ENCODE results near the gene RRP8. TPM values are rescaled to one million over a fixed set of nuclear protein-coding genes. Genes with fewer than 3 reads are reported as not detected.
A peak's percentile ranks its signal among the peaks of the same experiment; 100 is the strongest.

The RRP8 gene
- total RNA-seq, 1 experiment from 2014 or later = 16.0 TPM

- peak overlapping the region; percentile 83 to 88 for H3K4me3 Mint-ChIP-seq
- H3K79me2 ChIP-seq (ENCODE audit: insufficient read depth, low read length) = no peaks in the 10 kb centered on the region
- peaks cover 24% of the 10 kb centered on the region in 2 experiments for H3K4me1 Mint-ChIP-seq
- no peaks in the 10 kb centered on the region; the same call in 1 of the 2 replicates for H3K4me1 ChIP-seq (ENCODE audit: insufficient read depth, low read length)
- no peaks in the 10 kb centered on the region; the same call in 1 of the 2 replicates for H3K27me3 Mint-ChIP-seq (ENCODE audit: low read depth)
- peaks cover 12% of the 10 kb centered on the region for H3K23me2 ChIP-seq (ENCODE audit: insufficient read length, low read depth, low read length, poor library complexity, severe bottlenecking)
- no peaks in the 10 kb centered on the region for H3K9me3 Mint-ChIP-seq
- H2BK12ac ChIP-seq (ENCODE audit: insufficient read length, low read depth, low read length) = no peak overlapping the region
- WGBS (ENCODE audit: extremely low coverage, insufficient read length, low lambda C conversion rate) = no CpG with 5 or more reads among the region's 6 CpGs
- peak overlapping the region; percentile 75 for H3K4me2 ChIP-seq (ENCODE audit: insufficient read depth, insufficient read length, low read length)
- no peak overlapping the region for H4K91ac ChIP-seq (ENCODE audit: insufficient read length, low read depth, low read length)
- no peak overlapping the region for H3K14ac ChIP-seq (ENCODE audit: insufficient read depth, low read length)
- H4K5ac ChIP-seq (ENCODE audit: insufficient read length, low read depth, low read length) = no peak overlapping the region
- no peak overlapping the region for H3K18ac ChIP-seq (ENCODE audit: insufficient read length, low read depth, low read length)
- TF ChIP-seq CTCF (conservative IDR thresholded peaks at IDR 0.05) = no peak
- H3K27ac ChIP-seq (ENCODE audit: insufficient read length, low read depth, low read length) = no peak overlapping the region
- H2BK15ac ChIP-seq (ENCODE audit: low read depth, low read length) = no peak overlapping the region
- H3K4ac ChIP-seq (ENCODE audit: low read depth, low read length) = no peak overlapping the region
- no peak overlapping the region for H2BK20ac ChIP-seq (ENCODE audit: low read depth, low read length, poor library complexity, severe bottlenecking)
- H2AFZ ChIP-seq (ENCODE audit: low read length) = no peak overlapping the region
- H3K27me3 ChIP-seq (ENCODE audit: insufficient read depth, low read length) = no peaks in the 10 kb centered on the region
- no peaks in the 10 kb centered on the region for H4K20me1 ChIP-seq (ENCODE audit: control insufficient read depth, insufficient read depth, insufficient read length)
- no peak overlapping the region for H2BK120ac ChIP-seq (ENCODE audit: low read depth, low read length, poor library complexity, severe bottlenecking)
- H4K8ac ChIP-seq (replicated peaks; ENCODE audit: insufficient read length, low read depth, low read length) = no peak overlapping the region
- peak; percentile 26 for DNase-seq
- peaks cover 32 to 55% (median 54%) of the 10 kb centered on the region in 3 experiments; a peak in 6 of 7 replicates for H3K36me3 Mint-ChIP-seq (ENCODE audit: insufficient read depth in 1 of 3, low read depth in 3 of 3)
- H3K23ac ChIP-seq (ENCODE audit: insufficient read length, low read depth, low read length) = no peak overlapping the region
- no peaks in the 10 kb centered on the region for H3K79me1 ChIP-seq (ENCODE audit: insufficient read depth, low read depth, low read length, poor library complexity, severe bottlenecking)
- H3T11ph ChIP-seq (ENCODE audit: low read length) = no peak overlapping the region
- H3K9me3 ChIP-seq (ENCODE audit: control insufficient read depth, low read depth, low read length) = no peaks in the 10 kb centered on the region
- no peak overlapping the region for H2AK5ac ChIP-seq (ENCODE audit: insufficient read length, low read length)
- H3K27ac Mint-ChIP-seq = no peak overlapping the region; a peak in 1 of 7 replicates
- H3K56ac ChIP-seq (ENCODE audit: insufficient read length, low read depth, low read length) = no peak overlapping the region
- H2BK5ac ChIP-seq (ENCODE audit: insufficient read length, low read length) = no peak overlapping the region
- no peak overlapping the region for H3K9ac ChIP-seq (ENCODE audit: extremely low read depth, insufficient read length, low read length)
These were observed 7.2 kb upstream of the RRP8 start for GRCh38 chr11:6610591-6610990.
